CD4-positive, alpha-beta T cell treated with Interleukin-10 for 1 hour (primary cell): Measurements from ENCODE around the gene CSRP2.
A peak's percentile ranks its signal among the peaks of the same experiment; 100 is the strongest.

Source experiments
- DNase-seq: peaks from one replicate; pipeline ENCODE4 v3.0.0-alpha.2; 2020

The CSRP2 gene

DNA sequence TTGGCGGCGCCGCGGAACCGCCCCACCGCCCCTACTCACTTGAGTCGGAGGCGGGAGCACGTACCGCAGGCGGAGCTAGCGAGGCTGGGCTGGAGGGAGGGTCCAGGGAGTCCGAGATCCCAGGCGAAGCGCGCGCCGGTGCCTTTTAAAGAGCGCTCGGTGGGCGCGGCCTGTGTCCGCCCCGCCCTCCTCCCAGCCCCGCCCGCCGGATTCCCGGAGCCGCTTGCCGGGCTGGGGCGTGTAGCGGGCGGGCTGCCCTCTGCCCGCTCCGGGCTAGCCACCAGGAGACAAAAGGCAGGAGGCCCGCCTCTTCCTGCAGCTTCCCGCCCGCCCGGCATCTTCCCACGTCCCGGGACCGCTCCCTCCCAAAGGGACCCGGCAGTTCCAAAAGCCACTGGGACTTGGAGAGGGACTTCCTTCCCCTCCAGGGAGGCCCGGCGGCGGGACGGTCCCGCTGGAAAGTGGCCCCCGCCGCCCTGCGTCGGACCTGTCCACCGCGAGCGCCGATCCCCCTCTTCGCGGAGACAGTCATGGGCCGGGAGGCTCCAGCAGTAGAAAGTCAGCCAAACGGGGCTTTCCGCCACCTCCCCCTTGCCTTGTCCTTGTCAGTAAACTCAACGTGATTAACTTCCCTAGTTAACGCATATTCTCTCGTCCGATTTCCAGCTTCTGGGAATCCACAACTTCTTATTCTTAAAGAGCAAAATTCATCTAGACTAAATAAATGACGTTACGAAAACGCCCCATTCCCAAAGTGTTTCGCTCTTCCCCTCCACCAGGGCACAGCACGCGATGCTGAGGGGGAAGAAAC, at the start of gene CSRP2:
Gene CSRP2 (minus strand): TSS at position 121 of the 811 bp plus-strand sequence. CDS start 12,759 bp downstream, outside the sequence.
- DNase-seq = peak; percentile 55

DNA sequence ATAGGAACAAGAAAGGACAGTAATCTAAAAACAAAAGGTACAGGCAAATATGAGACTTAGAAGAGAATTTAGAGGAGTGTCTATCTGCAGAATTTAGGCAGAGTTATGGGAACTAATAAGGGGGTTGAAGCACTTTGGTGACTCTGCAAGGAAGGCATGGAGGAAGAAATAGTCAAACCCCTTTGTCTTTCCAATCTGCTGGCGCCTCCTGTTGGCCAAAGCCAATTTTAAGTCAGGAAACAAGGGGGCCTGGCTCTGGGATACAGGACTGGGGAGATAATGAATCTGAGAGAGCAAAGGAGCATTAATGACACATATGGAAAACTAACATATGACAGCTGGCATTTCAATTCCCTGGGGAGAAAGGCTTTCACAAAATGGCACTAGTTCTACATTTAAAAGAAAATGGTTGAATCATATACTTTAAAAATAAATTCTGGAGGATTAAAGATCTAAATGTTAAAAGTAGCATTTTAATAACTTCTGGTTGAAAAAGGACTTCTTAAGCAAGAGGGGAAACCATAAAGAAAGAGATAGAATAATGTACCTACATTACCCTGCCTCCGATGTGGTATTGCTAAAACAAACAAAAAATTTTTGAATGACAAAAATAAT, 48.5 kb upstream of the CSRP2 start:
- peak; percentile 13 for DNase-seq

DNA sequence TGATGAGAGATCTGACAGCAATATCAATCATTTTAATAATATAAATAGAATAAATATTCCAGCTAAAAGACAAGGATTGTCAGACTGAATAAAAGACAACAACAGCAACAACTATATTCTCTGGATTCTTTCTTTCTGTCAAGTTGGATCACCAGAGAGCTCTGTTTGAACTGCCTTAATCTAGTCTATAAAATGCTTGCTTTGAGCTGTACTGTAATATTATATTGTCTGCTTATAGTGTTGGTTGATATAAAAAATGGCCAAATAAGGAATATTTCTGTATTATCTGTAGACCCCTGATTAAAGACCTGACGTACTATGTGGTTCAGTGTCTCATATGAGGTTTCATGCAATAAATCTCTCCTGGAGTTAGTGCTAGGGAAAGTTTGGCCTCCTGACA, 46.3 kb upstream of the CSRP2 start:
- no peak for DNase-seq

- no peak for DNase-seq
Observed at GRCh38 chr12:76922866-76923265, 44.0 kb upstream of the CSRP2 start.

GRCh38 chr12:76921891-76922664, 43.3 kb upstream of the CSRP2 start:
- DNase-seq = no peak

GRCh38 chr12:76921100-76921471, 42.3 kb upstream of the CSRP2 start:
- no peak for DNase-seq

DNA sequence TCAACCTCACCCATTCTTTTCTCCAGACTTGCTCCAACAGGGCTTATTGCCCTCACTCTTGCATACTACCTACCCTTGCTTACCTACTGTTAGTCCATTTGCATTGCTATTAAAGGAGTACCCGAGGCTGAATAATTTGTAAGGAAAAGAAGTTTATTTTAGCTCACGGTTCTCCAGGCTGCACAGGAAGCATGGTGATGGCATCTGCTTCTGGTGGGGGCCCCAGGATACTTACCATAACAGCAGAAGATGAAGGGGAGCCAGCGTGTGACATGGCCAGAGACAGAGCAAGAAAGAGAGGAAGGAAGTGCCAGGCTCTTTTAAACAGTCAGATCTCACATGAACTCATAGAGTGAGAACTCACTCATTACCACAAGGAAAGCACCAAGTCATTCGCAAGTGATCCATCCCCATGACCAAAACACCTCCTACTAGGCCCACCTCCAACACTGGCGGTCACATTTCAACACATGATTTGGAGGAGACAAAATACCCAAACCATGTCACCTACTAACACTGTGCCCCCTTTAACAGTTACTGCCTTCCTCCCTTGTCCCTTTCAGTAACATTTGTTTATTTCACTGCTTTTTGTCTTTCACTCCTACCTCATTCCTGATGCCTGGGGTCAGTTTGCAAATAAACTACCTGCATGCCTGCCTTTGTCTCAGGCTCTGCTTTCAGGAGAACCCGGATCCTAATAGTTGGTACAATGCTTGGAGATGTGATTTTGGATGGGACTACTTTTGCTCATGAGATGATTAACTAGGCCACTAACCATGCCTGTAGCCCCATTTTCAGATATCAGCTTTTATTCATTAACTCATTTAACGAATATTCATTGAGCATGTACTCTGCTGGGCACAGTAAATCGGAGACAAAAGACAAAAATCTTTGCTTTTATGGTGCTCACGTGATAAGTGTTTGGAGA, 41.6 kb upstream of the CSRP2 start:
- DNase-seq = no peak

DNA sequence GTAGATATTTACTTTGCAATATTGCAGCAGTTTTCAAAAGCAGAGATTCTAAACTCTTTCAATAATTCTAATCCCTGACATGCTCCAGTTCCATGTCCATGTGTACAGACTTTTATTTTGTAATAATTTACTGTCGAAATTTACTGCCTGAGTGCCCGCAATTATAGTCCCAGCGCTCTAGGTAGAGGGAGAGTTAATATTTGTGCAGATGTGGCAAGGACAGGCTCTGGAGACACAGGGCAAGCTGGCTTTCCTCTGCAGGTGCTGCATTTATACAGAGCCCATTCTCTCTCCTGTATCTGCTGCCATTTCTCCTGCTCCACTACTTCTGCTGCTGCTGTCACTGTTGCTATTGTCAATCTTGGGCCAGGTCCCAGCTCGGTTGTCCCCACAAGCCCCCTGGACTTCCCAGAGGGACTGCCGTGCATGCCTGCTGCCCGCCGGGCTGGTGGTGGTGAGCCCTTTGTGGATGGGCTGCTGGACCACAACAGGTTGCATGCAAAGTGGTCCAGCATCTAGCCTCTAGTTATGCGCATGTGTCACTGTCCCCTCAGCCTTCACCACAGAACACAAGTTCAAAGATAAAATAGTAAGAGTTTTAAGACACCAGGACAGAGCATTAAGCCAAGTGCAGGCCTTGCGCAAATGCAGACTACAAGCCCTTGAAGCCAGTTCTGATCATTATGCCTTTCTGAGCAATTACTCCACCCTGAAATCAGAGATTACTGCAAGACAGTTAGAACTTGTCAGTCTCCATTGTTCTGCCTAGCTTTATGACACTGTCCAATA, 40.8 kb upstream of the CSRP2 start:
- no peak for DNase-seq

GRCh38 chr12:76916170-76916540, 37.3 kb upstream of the CSRP2 start:
- DNase-seq = no peak

DNA sequence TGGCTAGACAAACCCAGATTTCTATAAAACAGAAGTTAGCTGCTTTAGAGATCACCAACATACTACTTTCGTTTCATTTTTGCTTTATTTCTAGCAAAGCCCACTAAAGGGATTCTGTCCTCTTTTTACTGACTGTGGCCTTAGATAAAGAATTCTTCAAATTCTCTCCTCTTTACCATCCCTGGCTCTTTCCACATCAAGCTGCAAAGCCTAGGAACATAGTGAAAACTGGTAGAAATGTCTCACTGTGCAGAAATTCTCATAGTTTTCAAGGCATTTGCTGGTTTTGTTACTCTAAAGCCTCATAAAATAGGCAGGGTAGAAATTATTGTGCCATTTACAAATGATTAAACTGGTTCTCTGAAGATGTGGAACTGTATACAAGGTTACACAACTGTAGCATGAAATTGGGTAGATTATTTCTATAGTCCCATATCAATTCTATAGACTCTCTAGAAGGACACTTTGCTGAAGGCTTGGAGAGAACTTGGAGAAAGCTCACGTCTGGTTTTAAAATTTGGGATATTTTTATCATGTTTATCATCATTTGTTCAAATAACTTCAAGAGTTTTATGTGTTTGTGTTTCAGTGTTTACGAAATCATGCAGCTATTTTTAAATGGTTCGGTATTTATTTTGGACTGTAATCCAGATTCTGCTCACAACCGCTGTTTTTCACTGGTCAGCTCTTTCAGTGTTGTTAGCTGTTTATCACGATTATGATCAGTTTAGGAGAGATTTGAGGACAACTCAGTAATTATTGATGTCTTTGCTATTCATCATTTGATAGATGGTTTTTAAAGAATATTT, 36.7 kb upstream of the CSRP2 start:
- no peak for DNase-seq

DNA sequence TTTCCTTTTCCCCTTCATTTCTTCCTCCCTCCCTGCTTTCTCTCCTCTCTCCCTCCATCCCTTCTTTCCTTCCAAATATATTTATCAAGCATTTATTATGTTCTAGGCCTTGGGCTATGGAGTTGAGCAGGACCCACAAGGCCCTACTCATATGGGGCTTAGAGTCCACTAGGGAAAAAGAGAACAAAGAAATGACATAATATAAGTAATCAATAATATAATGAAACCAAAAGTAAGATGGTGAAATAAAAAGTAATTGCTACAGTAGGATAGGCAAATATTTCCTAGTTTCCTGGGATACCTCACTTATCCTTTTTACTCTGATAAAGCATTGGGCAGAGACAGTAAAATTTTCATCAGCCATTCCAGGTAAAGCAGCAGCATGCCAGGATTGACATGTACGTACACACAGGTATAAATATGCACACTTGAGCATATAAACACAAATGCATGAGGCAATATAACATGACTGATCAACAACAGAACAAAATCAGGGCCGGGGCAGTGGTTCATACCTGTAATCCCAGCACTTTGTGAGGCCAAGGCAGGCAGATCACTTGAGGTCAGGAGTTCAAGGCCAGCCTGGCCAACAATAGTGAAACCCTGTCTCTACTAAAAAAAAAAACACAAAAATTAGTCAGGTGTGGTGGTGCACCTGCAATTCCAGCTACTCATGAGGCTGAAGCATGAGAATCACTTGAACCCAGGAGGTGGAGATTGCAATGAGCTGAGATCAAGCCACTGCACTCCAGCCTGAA, 35.5 kb upstream of the CSRP2 start:
- no peak for DNase-seq

DNA sequence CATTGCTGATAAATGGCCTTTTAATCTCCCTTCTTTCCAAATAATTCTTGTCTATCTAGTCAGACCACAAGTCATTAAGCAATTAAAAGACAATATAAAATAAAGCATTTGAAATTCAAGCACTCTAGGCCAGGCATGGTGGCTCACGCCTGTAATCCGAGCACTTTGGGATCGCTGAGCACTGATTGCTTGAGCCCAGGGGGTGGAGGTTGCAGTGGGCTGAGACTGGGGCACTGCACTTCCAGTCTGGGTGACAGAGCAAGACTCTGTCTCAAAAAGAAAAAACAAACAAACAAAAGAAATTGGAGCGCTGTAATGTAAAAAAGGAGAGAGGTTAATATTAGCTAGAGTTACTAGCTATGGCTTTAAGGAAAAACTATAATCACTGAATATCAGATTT, 30.5 kb upstream of the CSRP2 start:
- no peak for DNase-seq

DNA sequence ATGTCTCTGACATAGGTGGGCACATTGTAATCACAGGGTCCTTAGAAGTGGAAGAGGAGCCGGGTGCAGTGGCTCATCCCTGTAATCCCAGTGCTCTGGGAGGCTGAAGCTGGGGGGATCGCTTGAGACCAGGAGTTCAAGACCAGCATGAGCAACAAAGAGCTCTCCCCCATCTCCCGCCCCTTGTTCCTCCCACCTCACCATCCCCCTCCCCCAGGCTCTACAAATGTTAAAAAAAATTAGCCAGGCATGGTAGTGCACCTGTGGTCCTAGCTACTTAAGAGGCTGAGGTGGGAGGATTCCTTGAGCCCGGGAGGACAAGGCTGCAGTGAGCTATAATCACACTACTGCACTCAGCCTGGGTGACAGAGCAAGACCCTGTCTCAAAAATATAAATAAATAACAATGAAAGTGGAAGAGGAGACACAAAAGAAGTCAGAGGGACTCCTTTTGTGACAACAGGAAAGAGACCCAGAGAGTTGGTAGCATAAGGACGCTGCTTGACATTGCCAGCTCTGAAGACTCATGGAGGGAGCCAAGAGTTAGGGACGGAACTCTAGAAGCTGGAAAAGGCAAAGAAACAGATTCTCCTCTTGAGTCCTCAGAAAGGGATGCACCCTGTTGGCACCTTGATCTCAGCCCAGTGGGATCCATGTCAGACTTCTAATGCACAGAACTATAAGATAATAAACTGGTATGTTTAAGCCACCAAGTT, 29.6 kb upstream of the CSRP2 start:
- DNase-seq = no peak

DNA sequence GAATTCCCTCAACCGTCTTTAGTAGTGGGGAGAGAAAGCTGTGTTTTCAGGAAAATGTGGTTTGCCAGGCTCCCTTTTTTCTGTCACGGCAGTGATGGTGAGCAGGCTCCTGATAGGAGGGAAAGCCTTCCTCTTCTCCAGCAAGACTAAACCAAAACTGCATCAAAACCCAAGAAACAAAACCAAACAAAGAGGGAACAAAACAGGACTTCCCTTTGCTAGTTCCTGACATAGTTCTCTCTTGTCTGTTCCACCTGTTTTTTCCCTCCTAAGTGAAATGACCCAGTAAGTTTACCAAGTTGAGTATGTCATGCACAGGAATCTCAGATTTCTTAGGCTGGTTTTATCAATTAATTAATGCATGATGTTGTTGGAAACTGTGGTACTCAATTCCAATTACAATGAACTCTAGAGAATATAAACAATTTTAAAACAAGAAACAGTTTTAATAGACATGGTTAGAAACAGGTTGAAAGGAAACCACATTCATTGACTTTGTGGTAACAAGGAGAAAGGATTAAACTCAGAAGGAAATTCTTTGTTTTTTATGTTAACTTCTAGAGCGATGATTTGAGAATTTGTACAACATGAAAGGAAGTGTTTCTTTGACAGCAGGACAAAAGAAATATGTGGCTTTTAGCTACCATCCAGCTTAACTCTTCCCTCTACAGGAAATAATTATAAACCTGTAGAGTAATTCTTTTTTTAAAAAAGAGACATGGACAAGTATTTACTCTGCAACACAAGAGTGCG, 23.0 kb upstream of the CSRP2 start:
- DNase-seq = no peak

DNA sequence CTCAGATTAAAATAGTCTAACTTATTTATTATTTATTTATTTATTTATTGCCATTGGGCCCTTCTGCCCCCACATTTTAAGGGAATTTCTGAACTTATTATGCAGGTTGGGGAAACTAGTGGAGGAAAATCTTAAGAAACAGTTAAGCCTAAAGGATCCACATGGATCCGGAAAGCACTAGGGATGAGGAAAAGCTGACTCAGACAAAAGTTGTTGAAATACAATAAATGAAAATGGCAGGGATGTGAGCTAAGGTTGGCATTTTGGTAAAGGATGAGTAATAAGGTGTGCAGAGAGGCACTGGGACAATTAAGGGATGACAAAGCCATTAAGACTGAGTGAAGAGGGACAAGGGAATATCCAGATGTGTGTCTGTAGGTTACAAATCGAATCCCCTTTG, 20.7 kb upstream of the CSRP2 start:
- DNase-seq = no peak

DNA sequence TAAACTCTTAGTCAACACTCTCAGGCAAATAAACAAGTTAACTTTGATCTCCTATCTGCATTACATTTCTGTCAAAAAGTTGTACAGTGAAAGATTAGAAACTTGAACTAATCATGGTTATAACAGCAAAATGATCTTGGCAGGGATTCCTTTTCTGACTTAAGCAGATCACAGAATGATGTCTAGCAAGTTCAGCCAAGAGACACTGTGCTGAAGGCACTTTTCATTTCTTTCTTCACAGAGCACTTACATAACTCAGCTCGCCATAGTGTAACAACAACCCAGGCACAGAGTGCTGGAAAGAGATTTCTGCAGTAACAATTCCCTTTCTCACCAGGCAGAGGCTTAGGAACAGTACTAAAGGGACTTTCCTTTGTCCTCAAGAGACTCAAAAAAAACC, 19.6 kb upstream of the CSRP2 start:
- DNase-seq = no peak

GRCh38 chr12:76896274-76896673, 17.5 kb upstream of the CSRP2 start:
- no peak for DNase-seq

DNA sequence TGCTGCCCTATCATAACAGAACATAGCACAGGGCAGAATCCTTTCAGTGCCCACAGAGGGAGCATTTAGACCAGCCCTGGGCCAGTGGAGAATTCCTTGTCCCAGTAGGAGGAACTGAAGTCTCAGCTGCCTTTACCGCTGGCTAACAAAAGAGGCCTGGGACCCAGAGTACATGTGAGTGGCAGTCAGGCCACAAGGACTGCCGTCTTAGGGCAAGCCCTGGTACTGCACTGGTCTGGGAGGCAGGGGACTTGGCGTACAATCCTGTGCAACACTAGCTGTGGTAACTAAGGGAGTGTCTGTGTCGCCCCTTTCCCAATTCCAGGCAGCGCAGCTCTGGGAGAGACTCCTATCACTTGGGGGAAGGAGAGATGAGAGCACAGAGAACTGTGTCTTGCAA, 17.0 kb upstream of the CSRP2 start:
- DNase-seq = no peak

GRCh38 chr12:76891609-76892008, 12.8 kb upstream of the CSRP2 start:
- DNase-seq = no peak
